Measurements from ENCODE around the gene BCOR. TPM values are rescaled to one million over a fixed set of nuclear protein-coding genes. Genes with fewer than 3 reads are reported as not detected.

Gene BCOR
- total RNA-seq, 1 experiment from 2014 or later: 58.8 TPM

GRCh38 chrX:40078489-40079227, 19.1 kb downstream of the BCOR start:
- no TSS peak for BruUV-seq (replicated peaks)
- Histone ChIP-seq H3K9me3 (ENCODE audit: low read depth, low read length, poor library complexity, severe bottlenecking) (no peaks in the 10 kb centered on the region), H3K27ac (ENCODE audit: low read depth, low read length, poor library complexity, severe bottlenecking) (no peak overlapping the region), H3K36me3 (ENCODE audit: insufficient read depth, low read length, poor library complexity, severe bottlenecking) (peaks cover 16% of the 10 kb centered on the region), H3K27me3 (replicated peaks; ENCODE audit: insufficient read depth, low read depth, low read length, poor library complexity) (no peaks in the 10 kb centered on the region), H3K4me3 (ENCODE audit: low read depth, low read length, poor library complexity, severe bottlenecking) (no peak overlapping the region), H3K4me1 (ENCODE audit: insufficient read depth, low read length, poor library complexity, severe bottlenecking) (peaks cover 34% of the 10 kb centered on the region)
- ChIA-PET CTCF (interaction anchor here (0.9 kb wide), 1 partner anchor 73 kb away, joined by 5 read pairs; no protein-coding TSS in a partner anchor), POLR2A (ENCODE audit: low non-redundant PET) (no interaction called here)
- intact Hi-C loops (cut with micrococcal nuclease; ENCODE audit: unreplicated experiment): no loop called here
- DNase-seq (ENCODE audit: low spot score): peak; percentile 50
- TF ChIP-seq EZH2 (IDR thresholded peaks at IDR 0.05; ENCODE audit: borderline replicate concordance, low read depth, low read length, poor library complexity, severe bottlenecking): no peak
- no peak for TF ChIP-seq CTCF (conservative IDR thresholded peaks at IDR 0.05; ENCODE audit: low read depth, low read length)

DNA sequence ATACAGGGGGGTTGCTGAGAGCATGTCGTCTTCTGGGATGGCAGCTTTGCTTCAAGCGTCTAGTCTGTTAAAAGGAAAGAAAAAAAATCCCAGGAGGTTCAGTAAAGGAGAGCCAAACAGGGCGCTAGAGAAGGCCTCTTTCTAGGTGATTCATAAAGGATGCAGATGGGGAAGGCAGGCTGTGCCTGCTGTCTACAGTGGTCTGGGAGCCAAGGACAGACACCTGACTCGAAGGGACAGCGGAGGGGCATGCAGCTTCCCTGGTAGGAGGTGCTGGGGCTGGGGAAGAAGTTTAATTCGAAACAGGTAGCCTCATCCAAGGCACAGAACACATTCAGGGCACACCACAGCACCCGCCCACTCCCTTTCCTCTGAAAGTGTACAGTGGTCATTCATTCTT, 19.9 kb downstream of the BCOR start:
- no peak for DNase-seq (ENCODE audit: low spot score)
- peaks cover 22% of the 10 kb centered on the region for H3K36me3 ChIP-seq (ENCODE audit: insufficient read depth, low read length, poor library complexity, severe bottlenecking)
- ChIA-PET POLR2A (ENCODE audit: low non-redundant PET) (no interaction called here), CTCF (no interaction called here)
- H3K27ac ChIP-seq (ENCODE audit: low read depth, low read length, poor library complexity, severe bottlenecking): no peak overlapping the region
- no peaks in the 10 kb centered on the region for H3K27me3 ChIP-seq (replicated peaks; ENCODE audit: insufficient read depth, low read depth, low read length, poor library complexity)
- H3K4me3 ChIP-seq (ENCODE audit: low read depth, low read length, poor library complexity, severe bottlenecking): no peak overlapping the region
- peaks cover 29% of the 10 kb centered on the region for H3K4me1 ChIP-seq (ENCODE audit: insufficient read depth, low read length, poor library complexity, severe bottlenecking)
- no peaks in the 10 kb centered on the region for H3K9me3 ChIP-seq (ENCODE audit: low read depth, low read length, poor library complexity, severe bottlenecking)
- intact Hi-C loops (cut with micrococcal nuclease; ENCODE audit: unreplicated experiment): no loop called here
- no peak for TF ChIP-seq EZH2 (IDR thresholded peaks at IDR 0.05; ENCODE audit: borderline replicate concordance, low read depth, low read length, poor library complexity, severe bottlenecking)
- TF ChIP-seq CTCF (conservative IDR thresholded peaks at IDR 0.05; ENCODE audit: low read depth, low read length): no peak
- BruUV-seq (replicated peaks): no TSS peak

- H3K27me3 ChIP-seq (replicated peaks; ENCODE audit: insufficient read depth, low read depth, low read length, poor library complexity): no peaks in the 10 kb centered on the region
- CTCF ChIA-PET: no interaction called here
- no TSS peak for BruUV-seq (replicated peaks)
Measured at GRCh38 chrX:40076750-40077575, 20.8 kb downstream of the BCOR start.

More at GRCh38 chrX:40076750-40077575, 20.8 kb downstream of the BCOR start:
- Histone ChIP-seq H3K36me3 (ENCODE audit: insufficient read depth, low read length, poor library complexity, severe bottlenecking) (peaks cover 32% of the 10 kb centered on the region), H3K4me1 (ENCODE audit: insufficient read depth, low read length, poor library complexity, severe bottlenecking) (peaks cover 20% of the 10 kb centered on the region), H3K4me3 (ENCODE audit: low read depth, low read length, poor library complexity, severe bottlenecking) (no peak overlapping the region), H3K27ac (ENCODE audit: low read depth, low read length, poor library complexity, severe bottlenecking) (no peak overlapping the region), H3K9me3 (ENCODE audit: low read depth, low read length, poor library complexity, severe bottlenecking) (no peaks in the 10 kb centered on the region)
- POLR2A ChIA-PET (ENCODE audit: low non-redundant PET): no interaction called here
- no peak for DNase-seq (ENCODE audit: low spot score)
- intact Hi-C loops (cut with micrococcal nuclease; ENCODE audit: unreplicated experiment): no loop called here
- TF ChIP-seq EZH2 (IDR thresholded peaks at IDR 0.05; ENCODE audit: borderline replicate concordance, low read depth, low read length, poor library complexity, severe bottlenecking): no peak
- TF ChIP-seq CTCF (conservative IDR thresholded peaks at IDR 0.05; ENCODE audit: low read depth, low read length): no peak
